B cell (primary cell): ENCODE data around the gene OGG1.
"Not testable (repeated sequence)": the region's sequence is repeated elsewhere in the genome, so short reads cannot be mapped to it uniquely, and the experiment has no call there.

Source experiments
- CTCF ChIP-seq: fragments of 200-600 bp; IDR thresholded peaks from one replicate; pipeline ENCODE4 v1.8.0; 2022; ENCODE audit warnings: antibody characterized with exemption, mild to moderate bottlenecking
- EZH2 ChIP-seq: IDR thresholded peaks from 2 replicates; pipeline ENCODE4 v1.6.1; 2012; ENCODE audit warnings: borderline replicate concordance, low read depth, mild to moderate bottlenecking, moderate library complexity, low read length; ENCODE audit not compliant: insufficient read depth, poor library complexity, severe bottlenecking

- not testable (repeated sequence) for TF ChIP-seq CTCF, EZH2
Observed at GRCh38 chr3:9771007-9771406, 21.3 kb downstream of the OGG1 start.
